SK-N-SH (cell line): ENCODE measurements around the gene TP53BP2.

Source experiments
- ELF1 ChIP-seq: IDR thresholded peaks from 2 replicates; pipeline ENCODE4 v1.4.0; 2012
- EP300 ChIP-seq, 2 experiments: IDR thresholded peaks; 2 replicates each; pipeline versions ENCODE4 v1.4.0 to v1.6.1; 2012; ENCODE audit warnings: borderline replicate concordance in 1 of 2, low read depth in 1 of 2, low read length in 1 of 2
- EZH2phosphoT487 ChIP-seq: fragments of 200-600 bp; sonication (generic); IDR thresholded peaks from 2 replicates; pipeline ENCODE4 v1.6.1; 2017; ENCODE audit warnings: low read depth, mixed run types, mild to moderate bottlenecking, antibody characterized with exemption, moderate library complexity, borderline replicate concordance
- MXI1 ChIP-seq: IDR thresholded peaks from 2 replicates; pipeline ENCODE4 v1.6.1; 2012; ENCODE audit warnings: mild to moderate bottlenecking, low read depth, low read length, improper control_type of control experiment
- POLR2AphosphoS5 ChIP-seq: IDR thresholded peaks from 2 replicates; pipeline ENCODE4 v1.6.1; 2012; ENCODE audit warnings: low read depth, low read length
- RAD21 ChIP-seq: IDR thresholded peaks from 2 replicates; pipeline ENCODE4 v1.6.1; 2012; ENCODE audit warnings: mild to moderate bottlenecking, low read length
- SMC3 ChIP-seq: IDR thresholded peaks from 2 replicates; pipeline ENCODE4 v1.6.1; 2012; ENCODE audit warnings: low read depth, low read length, improper control_type of control experiment
- TF ChIP-seq, protein P1 (sequence below): IDR thresholded peaks from 2 replicates; pipeline ENCODE4 v1.6.1; 2012; ENCODE audit warnings: mild to moderate bottlenecking, low read depth, low read length, moderate library complexity
- TF ChIP-seq, protein P2 (sequence below): fragments of 200-600 bp; sonication (generic); IDR thresholded peaks from 2 replicates; pipeline ENCODE4 v1.6.1; 2017; ENCODE audit warnings: antibody characterized with exemption, mild to moderate bottlenecking, moderate library complexity
- TF ChIP-seq, protein P3 (sequence below): IDR thresholded peaks from 2 replicates; pipeline ENCODE4 v1.4.0; 2012; ENCODE audit warnings: low read depth, borderline replicate concordance
- TF ChIP-seq, protein P4 (sequence below): IDR thresholded peaks from 2 replicates; pipeline ENCODE4 v1.4.0; 2012; ENCODE audit warnings: low read depth, borderline replicate concordance
- TF ChIP-seq, protein P5 (sequence below): IDR thresholded peaks from 2 replicates; pipeline ENCODE4 v1.4.0; 2012; ENCODE audit warnings: low read depth

DNA sequence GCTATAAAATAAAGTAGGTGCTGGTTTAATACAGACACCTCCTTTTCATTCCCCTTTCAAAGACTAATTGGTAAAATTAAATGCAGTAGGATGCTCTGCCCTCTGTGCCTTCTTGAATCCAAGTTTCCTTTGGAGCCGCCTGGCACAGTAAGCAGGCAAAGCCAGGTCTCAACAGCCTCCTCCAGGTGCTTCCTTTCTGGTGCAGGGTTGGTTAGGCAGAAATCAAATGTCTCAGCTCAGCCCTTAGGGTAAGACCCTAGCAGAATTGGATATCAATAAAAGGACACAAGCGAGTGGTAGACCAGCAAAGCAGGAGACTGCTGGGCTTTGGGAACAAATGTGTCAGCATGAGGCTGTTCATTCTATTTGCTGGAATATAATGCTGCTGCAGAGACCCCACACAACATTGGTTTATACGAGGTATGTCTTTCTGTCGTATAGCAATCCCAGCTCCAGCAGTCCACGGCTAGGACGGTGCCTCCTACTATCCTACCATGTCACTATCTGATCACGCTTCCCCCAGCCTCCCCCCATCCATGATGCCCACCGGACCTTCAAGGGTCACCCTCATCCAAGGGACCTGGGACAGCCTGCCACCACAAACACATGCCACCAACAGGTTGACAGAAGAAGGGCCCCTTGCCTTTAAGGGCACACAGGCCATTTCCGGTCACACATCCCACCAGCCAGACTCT, 75.0 kb downstream of the TP53BP2 start:
- TF ChIP-seq EP300 (IDR thresholded peaks at IDR 0.05; ENCODE audit: borderline replicate concordance in 1 of 2, low read depth in 1 of 2, low read length in 1 of 2) (no peak), SMC3 (no peak), EZH2phosphoT487 (no peak), MXI1 (no peak), RAD21 (no peak), ELF1 (no peak), POLR2AphosphoS5 (no peak)
- TF ChIP-seq, protein P1, sequence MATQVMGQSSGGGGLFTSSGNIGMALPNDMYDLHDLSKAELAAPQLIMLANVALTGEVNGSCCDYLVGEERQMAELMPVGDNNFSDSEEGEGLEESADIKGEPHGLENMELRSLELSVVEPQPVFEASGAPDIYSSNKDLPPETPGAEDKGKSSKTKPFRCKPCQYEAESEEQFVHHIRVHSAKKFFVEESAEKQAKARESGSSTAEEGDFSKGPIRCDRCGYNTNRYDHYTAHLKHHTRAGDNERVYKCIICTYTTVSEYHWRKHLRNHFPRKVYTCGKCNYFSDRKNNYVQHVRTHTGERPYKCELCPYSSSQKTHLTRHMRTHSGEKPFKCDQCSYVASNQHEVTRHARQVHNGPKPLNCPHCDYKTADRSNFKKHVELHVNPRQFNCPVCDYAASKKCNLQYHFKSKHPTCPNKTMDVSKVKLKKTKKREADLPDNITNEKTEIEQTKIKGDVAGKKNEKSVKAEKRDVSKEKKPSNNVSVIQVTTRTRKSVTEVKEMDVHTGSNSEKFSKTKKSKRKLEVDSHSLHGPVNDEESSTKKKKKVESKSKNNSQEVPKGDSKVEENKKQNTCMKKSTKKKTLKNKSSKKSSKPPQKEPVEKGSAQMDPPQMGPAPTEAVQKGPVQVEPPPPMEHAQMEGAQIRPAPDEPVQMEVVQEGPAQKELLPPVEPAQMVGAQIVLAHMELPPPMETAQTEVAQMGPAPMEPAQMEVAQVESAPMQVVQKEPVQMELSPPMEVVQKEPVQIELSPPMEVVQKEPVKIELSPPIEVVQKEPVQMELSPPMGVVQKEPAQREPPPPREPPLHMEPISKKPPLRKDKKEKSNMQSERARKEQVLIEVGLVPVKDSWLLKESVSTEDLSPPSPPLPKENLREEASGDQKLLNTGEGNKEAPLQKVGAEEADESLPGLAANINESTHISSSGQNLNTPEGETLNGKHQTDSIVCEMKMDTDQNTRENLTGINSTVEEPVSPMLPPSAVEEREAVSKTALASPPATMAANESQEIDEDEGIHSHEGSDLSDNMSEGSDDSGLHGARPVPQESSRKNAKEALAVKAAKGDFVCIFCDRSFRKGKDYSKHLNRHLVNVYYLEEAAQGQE: no peak
- TF ChIP-seq, protein P2, sequence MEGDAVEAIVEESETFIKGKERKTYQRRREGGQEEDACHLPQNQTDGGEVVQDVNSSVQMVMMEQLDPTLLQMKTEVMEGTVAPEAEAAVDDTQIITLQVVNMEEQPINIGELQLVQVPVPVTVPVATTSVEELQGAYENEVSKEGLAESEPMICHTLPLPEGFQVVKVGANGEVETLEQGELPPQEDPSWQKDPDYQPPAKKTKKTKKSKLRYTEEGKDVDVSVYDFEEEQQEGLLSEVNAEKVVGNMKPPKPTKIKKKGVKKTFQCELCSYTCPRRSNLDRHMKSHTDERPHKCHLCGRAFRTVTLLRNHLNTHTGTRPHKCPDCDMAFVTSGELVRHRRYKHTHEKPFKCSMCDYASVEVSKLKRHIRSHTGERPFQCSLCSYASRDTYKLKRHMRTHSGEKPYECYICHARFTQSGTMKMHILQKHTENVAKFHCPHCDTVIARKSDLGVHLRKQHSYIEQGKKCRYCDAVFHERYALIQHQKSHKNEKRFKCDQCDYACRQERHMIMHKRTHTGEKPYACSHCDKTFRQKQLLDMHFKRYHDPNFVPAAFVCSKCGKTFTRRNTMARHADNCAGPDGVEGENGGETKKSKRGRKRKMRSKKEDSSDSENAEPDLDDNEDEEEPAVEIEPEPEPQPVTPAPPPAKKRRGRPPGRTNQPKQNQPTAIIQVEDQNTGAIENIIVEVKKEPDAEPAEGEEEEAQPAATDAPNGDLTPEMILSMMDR: no peak
- TF ChIP-seq, protein P3, sequence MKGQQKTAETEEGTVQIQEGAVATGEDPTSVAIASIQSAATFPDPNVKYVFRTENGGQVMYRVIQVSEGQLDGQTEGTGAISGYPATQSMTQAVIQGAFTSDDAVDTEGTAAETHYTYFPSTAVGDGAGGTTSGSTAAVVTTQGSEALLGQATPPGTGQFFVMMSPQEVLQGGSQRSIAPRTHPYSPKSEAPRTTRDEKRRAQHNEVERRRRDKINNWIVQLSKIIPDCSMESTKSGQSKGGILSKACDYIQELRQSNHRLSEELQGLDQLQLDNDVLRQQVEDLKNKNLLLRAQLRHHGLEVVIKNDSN: no peak
- TF ChIP-seq, protein P4, sequence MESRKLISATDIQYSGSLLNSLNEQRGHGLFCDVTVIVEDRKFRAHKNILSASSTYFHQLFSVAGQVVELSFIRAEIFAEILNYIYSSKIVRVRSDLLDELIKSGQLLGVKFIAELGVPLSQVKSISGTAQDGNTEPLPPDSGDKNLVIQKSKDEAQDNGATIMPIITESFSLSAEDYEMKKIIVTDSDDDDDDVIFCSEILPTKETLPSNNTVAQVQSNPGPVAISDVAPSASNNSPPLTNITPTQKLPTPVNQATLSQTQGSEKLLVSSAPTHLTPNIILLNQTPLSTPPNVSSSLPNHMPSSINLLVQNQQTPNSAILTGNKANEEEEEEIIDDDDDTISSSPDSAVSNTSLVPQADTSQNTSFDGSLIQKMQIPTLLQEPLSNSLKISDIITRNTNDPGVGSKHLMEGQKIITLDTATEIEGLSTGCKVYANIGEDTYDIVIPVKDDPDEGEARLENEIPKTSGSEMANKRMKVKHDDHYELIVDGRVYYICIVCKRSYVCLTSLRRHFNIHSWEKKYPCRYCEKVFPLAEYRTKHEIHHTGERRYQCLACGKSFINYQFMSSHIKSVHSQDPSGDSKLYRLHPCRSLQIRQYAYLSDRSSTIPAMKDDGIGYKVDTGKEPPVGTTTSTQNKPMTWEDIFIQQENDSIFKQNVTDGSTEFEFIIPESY: no peak
- TF ChIP-seq, protein P5, sequence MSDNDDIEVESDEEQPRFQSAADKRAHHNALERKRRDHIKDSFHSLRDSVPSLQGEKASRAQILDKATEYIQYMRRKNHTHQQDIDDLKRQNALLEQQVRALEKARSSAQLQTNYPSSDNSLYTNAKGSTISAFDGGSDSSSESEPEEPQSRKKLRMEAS: no peak
